Esophagus muscularis mucosa (tissue), 4 donors: ENCODE results near the gene C16orf90. TPM values are rescaled to one million over a fixed set of nuclear protein-coding genes. Genes with fewer than 3 reads are reported as not detected.
A peak's percentile ranks its signal among the peaks of the same experiment; 100 is the strongest.

Source experiments
- DNase-seq: peaks from one replicate; pipeline ENCODE4 v3.0.0-alpha.2; 2017; ENCODE audit errors: extremely low spot score
- H3K27ac ChIP-seq, 4 donors: fragments of 200-600 bp; sonication (generic); replicated peaks in 1 of 4; 1 replicate in 3 of 4; 2 replicates in 1 of 4; pipeline ENCODE4 v1.5.1; 2016 to 2019; ENCODE audit warnings: mild to moderate bottlenecking in 1 of 4
- H3K27me3 ChIP-seq, 4 donors: fragments of 200-600 bp; sonication (generic); one replicate each; pipeline versions ENCODE4 v1.5.1 to v1.6.0; 2016 to 2019
- H3K36me3 ChIP-seq, 4 donors: fragments of 200-600 bp; sonication (generic); one replicate each; pipeline ENCODE4 v1.5.1; 2016 to 2019
- H3K4me1 ChIP-seq, 4 donors: fragments of 200-600 bp; sonication (generic); one replicate each; pipeline ENCODE4 v1.5.1; 2016 to 2019
- H3K4me3 ChIP-seq, 4 donors: fragments of 200-600 bp; sonication (generic); 1 replicate in 2 of 4; 2 replicates in 2 of 4; pipeline ENCODE4 v1.5.1; 2016 to 2019; ENCODE audit warnings: mild to moderate bottlenecking in 4 of 4, moderate library complexity in 1 of 4
- H3K9me3 ChIP-seq, 4 donors: fragments of 200-600 bp; sonication (generic); 1 replicate in 3 of 4; 2 replicates in 1 of 4; pipeline ENCODE4 v1.5.1; 2016 to 2019
- EP300 ChIP-seq: sonication (generic); formaldehyde crosslinking; IDR thresholded peaks from one replicate; pipeline ENCODE4 v1.6.1; 2017; ENCODE audit warnings: antibody characterized with exemption
- POLR2A ChIP-seq: fragments of 450-650 bp; IDR thresholded peaks from one replicate; pipeline ENCODE4 v1.6.1; 2017; ENCODE audit warnings: antibody characterized with exemption, moderate library complexity, mild to moderate bottlenecking, low read depth
- POLR2AphosphoS5 ChIP-seq, 2 donors: sonication (generic); formaldehyde crosslinking; IDR thresholded peaks; one replicate each; pipeline ENCODE4 v1.6.1; 2017; ENCODE audit warnings: antibody characterized with exemption in 2 of 2
- WGBS: methylation state at CpG from one replicate; pipeline ENCODE4 v1.1.5; 2018; 5-methylcytosine and 5-hydroxymethylcytosine counted together
- intact Hi-C: fragments of 100-400 bp; cut with DNase I; formaldehyde crosslinking; loops from one replicate; pipeline ENCODE4 v1.15.1; 2023
- total RNA-seq, 4 donors: library from RNA; depleted of rRNA; stranded (reverse); fragments of >200 nt; gene quantifications; one replicate each; pipeline versions ENCODE4 v1.1.0 to v1.2.1, GENCODE V29; 2016
- TF ChIP-seq, protein P1 (sequence below), 3 experiments: fragments of 200-600 bp in 2 of 3; fragments of 450-650 bp in 1 of 3; sonication (generic) in 2 of 3; IDR thresholded peaks; one replicate each; pipeline ENCODE4 v1.5.1; 2017 to 2019; ENCODE audit warnings: antibody characterized with exemption in 3 of 3, mild to moderate bottlenecking in 2 of 3, moderate library complexity in 1 of 3

C16orf90 gene
- total RNA-seq, 4 donors from 2014 or later = not detected

DNA sequence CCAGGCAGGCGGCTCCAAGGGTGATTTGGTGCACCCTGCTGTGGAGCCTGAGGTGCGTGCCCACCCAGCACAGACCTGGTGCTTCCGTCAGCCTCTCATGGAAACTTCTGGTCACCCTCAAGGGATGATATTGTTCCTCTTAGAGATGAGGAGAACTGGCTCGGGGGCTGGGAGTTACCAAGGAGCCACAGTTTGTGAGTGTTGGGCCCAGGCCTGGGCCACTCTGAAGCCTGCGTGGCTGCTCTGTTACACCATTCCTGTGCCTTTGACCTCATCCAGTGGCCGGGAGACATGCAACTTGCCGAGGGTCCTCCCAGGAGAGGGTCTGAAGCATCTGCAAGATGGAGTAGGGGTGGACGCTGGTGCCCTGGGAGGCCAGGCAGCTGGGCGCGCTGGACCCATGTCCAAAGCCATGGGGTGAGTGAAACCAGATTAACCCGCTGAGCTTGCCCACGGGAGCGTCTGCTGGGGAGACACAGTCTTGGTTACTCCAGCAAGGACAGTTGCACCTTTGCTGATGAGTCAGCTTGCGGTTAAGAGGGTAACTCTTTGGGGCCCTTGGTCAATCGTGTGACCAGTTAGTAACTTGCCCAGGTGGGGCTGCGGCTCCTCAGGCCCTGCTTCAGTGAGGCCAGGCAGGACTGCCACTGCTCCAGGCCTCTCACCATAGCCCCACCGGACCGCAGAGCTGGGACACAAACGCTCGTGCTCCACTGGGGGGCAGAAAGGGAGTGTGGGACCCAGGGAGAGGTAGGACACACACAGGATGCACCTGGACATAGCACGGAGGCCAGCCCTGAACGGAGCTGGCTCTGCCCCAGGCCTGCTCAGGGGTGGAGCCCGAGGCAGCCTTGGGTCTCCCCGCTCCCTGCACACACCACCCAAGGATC is 7.5 kb downstream of the C16orf90 start:
- DNase-seq = no peak
- WGBS = 90% methylated on average over 12 of the region's 24 CpGs
- no peak overlapping the region for H3K4me3 ChIP-seq
- peaks cover 37 to 54% (median 47%) of the 10 kb centered on the region in 4 donors for H3K36me3 ChIP-seq
- H3K9me3 ChIP-seq = no peaks in the 10 kb centered on the region
- no peak overlapping the region for H3K27ac ChIP-seq
- intact Hi-C loops = no loop called here
- peaks cover 0 to 6% (median 5%) of the 10 kb centered on the region in 4 donors for H3K4me1 ChIP-seq
- TF ChIP-seq, protein P1, sequence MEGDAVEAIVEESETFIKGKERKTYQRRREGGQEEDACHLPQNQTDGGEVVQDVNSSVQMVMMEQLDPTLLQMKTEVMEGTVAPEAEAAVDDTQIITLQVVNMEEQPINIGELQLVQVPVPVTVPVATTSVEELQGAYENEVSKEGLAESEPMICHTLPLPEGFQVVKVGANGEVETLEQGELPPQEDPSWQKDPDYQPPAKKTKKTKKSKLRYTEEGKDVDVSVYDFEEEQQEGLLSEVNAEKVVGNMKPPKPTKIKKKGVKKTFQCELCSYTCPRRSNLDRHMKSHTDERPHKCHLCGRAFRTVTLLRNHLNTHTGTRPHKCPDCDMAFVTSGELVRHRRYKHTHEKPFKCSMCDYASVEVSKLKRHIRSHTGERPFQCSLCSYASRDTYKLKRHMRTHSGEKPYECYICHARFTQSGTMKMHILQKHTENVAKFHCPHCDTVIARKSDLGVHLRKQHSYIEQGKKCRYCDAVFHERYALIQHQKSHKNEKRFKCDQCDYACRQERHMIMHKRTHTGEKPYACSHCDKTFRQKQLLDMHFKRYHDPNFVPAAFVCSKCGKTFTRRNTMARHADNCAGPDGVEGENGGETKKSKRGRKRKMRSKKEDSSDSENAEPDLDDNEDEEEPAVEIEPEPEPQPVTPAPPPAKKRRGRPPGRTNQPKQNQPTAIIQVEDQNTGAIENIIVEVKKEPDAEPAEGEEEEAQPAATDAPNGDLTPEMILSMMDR (IDR thresholded peaks at IDR 0.05) = no peak
- peak in 1 of 2 donors; percentile 13 for TF ChIP-seq POLR2AphosphoS5 (IDR thresholded peaks at IDR 0.05)
- H3K27me3 ChIP-seq = no peaks in the 10 kb centered on the region

DNA sequence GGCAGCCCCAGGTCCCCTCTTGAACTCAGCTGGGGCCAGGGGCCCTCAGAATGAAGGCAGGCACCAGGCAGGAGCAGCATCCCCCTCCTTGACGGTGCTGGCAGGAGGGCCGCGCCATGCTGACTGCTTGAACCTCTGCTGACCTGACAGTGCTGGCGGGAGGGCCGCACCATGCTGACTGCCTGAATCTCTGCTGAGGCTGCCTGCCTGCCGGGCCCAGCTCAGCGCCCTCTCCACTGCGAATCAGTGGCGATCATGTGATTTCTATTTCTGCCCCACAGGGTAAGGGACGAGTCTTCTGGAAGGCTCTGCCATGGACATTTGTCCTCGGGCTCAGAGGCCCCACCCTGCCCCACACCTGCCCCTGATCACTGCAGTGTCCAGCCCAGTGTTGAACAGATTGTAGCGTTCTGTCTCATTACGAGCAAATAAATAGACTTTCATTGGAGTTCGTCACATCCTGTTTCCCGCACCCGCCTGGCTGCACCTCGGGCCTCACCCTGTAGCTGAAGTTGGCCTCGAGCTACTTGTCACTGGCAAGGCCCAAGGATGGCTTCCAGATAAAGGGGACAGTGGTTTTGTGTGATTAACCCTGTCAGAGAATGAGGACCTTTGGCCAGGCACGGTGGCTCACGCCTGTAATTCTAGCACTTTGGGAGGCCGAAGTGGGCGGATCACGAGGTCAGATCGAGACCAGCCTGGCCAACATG is 8.6 kb downstream of the C16orf90 start:
- no peaks in the 10 kb centered on the region for H3K27me3 ChIP-seq
- intact Hi-C loops = no loop called here
- H3K4me3 ChIP-seq = no peak overlapping the region
- H3K36me3 ChIP-seq = peaks cover 47 to 65% (median 58%) of the 10 kb centered on the region in 4 donors
- 89% methylated on average over 24 of the region's 24 CpGs for WGBS
- H3K9me3 ChIP-seq = no peaks in the 10 kb centered on the region
- H3K27ac ChIP-seq = no peak overlapping the region
- TF ChIP-seq EP300 (no peak), POLR2A (no peak), POLR2AphosphoS5 (IDR thresholded peaks at IDR 0.05) (no peak)
- TF ChIP-seq, protein P1 (IDR thresholded peaks at IDR 0.05) = no peak
- no peak for DNase-seq
- peaks cover 0 to 6% (median 5%) of the 10 kb centered on the region in 4 donors for H3K4me1 ChIP-seq

DNA sequence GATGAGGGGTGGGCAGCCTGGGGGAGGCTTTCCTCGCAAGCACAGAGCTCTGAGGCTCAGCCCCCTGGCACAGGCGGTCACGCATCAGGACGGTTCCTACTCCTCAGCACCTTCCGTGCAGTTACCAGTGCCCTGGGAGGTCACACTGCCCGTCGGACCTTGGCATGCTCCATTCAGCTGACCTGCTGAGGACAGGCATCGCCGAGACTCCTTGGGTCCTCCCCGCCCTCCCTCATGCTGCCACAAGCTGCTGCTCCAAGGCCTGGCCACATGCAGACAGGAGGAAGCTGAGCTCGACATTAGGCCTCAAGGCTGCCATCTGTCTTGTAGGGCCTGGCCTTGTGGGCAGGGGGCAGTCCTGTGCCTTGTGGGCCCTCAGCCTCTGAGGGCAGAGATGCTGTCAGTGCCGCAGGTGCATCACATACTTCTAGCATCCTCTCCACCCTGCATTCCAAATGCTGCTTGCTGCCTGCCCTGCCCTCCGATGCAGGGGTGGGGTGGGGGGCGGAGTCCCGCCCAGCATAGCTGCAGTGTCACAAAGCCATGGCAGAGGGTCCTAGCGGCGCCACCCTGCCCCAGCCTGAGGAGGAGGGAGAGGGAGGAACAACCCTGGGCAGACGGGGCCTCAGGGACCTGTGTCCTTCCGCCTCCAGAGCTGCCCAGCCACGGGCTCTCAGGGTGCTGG is 9.3 kb downstream of the C16orf90 start:
- Histone ChIP-seq H3K36me3 (peaks cover 51 to 72% (median 65%) of the 10 kb centered on the region in 4 donors), H3K4me1 (peaks cover 0 to 3% (median 1%) of the 10 kb centered on the region in 4 donors), H3K27me3 (no peaks in the 10 kb centered on the region), H3K9me3 (no peaks in the 10 kb centered on the region), H3K27ac (no peak overlapping the region), H3K4me3 (no peak overlapping the region)
- DNase-seq = no peak
- TF ChIP-seq POLR2AphosphoS5 (IDR thresholded peaks at IDR 0.05) (no peak), EP300 (no peak), POLR2A (no peak)
- TF ChIP-seq, protein P1 (IDR thresholded peaks at IDR 0.05) = no peak
- 93% methylated on average over 9 of the region's 20 CpGs for WGBS
- intact Hi-C loops = no loop called here

DNA sequence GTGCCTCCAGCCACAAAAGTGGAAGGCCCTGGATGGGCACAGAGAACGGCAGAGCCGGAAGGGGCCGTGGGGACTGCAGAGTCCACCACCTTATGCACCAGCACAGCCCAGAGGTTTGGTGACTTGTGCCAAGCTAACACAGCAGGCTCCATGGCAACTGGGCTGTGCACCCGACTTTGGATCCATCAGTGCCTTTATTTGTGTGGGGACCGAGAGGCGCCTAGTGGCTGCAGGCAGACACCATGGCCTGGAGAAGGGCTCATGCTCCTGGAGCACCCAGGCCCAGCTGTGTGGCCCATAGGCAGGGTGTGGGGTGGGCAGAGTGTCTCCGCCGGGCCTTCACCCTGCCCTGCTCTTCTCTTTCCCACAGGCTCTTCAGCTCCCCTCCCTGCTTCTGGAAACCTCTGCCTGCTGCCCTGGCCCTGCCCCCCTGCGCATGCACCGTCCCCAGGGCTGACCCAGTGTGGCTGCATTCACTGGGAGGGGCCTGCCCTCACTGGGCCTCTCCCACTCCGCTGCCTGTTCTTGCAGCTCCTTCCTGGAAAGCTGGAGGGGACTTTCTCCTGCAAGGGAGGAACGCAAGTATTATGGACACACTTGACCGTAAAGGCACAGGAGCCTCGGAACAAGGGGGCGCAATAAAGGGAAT is 10.1 kb downstream of the C16orf90 start:
- H3K36me3 ChIP-seq = peaks cover 51 to 79% (median 71%) of the 10 kb centered on the region in 4 donors
- intact Hi-C loops = no loop called here

More for the DNA sequence above, 10.1 kb downstream of the C16orf90 start:
- no peaks in the 10 kb centered on the region for H3K9me3 ChIP-seq
- no peak for DNase-seq
- 91% methylated on average over 15 of the region's 15 CpGs for WGBS
- H3K4me1 ChIP-seq = peaks cover 0 to 3% (median 0%) of the 10 kb centered on the region in 4 donors
- no peak overlapping the region for H3K27ac ChIP-seq
- H3K27me3 ChIP-seq = no peaks in the 10 kb centered on the region
- H3K4me3 ChIP-seq = no peak overlapping the region
- TF ChIP-seq EP300 = no peak
- TF ChIP-seq, protein P1 (IDR thresholded peaks at IDR 0.05) = no peak
- TF ChIP-seq POLR2AphosphoS5 (IDR thresholded peaks at IDR 0.05) = no peak
- no peak for TF ChIP-seq POLR2A
